Liver (tissue), 9 donors: ENCODE measurements around the gene RPS10. TPM values are rescaled to one million over a fixed set of nuclear protein-coding genes. Genes with fewer than 3 reads are reported as not detected.
A peak's percentile ranks its signal among the peaks of the same experiment; 100 is the strongest.

Source experiments
- DNase-seq: peaks from one replicate; pipeline ENCODE4 v3.0.0-alpha.2; 2017; ENCODE audit warnings: low spot score
- H3K27ac ChIP-seq, 2 donors: one replicate each; pipeline ENCODE4 v1.7.0; 2013; ENCODE audit warnings: inconsistent platforms in 2 of 2, low read length in 2 of 2, control low read depth in 1 of 2, low read depth in 1 of 2, mild to moderate bottlenecking in 1 of 2
- H3K27me3 ChIP-seq, 4 donors: one replicate each; pipeline versions ENCODE4 v1.6.1 to v1.7.0; 2013; ENCODE audit warnings: low read length in 3 of 4, inconsistent platforms in 1 of 4, mild to moderate bottlenecking in 1 of 4, moderate library complexity in 1 of 4; ENCODE audit not compliant: control insufficient read depth in 4 of 4, insufficient read depth in 4 of 4
- H3K36me3 ChIP-seq, 4 donors: one replicate each; pipeline versions ENCODE4 v1.6.1 to v1.7.0; 2013; ENCODE audit warnings: low read length in 3 of 4, mild to moderate bottlenecking in 3 of 4, low read depth in 1 of 4, moderate library complexity in 1 of 4; ENCODE audit not compliant: control insufficient read depth in 4 of 4, insufficient read depth in 3 of 4
- H3K4me1 ChIP-seq, 4 donors: one replicate each; pipeline versions ENCODE4 v1.6.1 to v1.7.0; 2013; ENCODE audit warnings: low read length in 3 of 4, mild to moderate bottlenecking in 3 of 4, moderate library complexity in 1 of 4; ENCODE audit not compliant: control insufficient read depth in 4 of 4, insufficient read depth in 4 of 4
- H3K4me3 ChIP-seq, 3 donors: one replicate each; pipeline versions ENCODE4 v1.6.1 to v1.7.0; 2013; ENCODE audit warnings: low read length in 3 of 3, control low read depth in 1 of 3, low read depth in 1 of 3, mild to moderate bottlenecking in 1 of 3
- H3K9ac ChIP-seq, 2 donors: one replicate each; pipeline ENCODE4 v1.7.0; 2013; ENCODE audit warnings: low read length in 2 of 2, mild to moderate bottlenecking in 2 of 2, moderate library complexity in 2 of 2, control low read depth in 1 of 2, low read depth in 1 of 2
- H3K9me3 ChIP-seq, 4 donors: one replicate each; pipeline versions ENCODE4 v1.6.1 to v1.7.0; 2013; ENCODE audit warnings: low read length in 3 of 4; ENCODE audit not compliant: control insufficient read depth in 4 of 4
- EGR1 ChIP-seq, 2 donors: IDR thresholded peaks; 2 replicates each; pipeline ENCODE4 v1.6.1; 2016 to 2018; ENCODE audit warnings: antibody characterized with exemption in 2 of 2, low read depth in 2 of 2
- FOXA1 ChIP-seq: IDR thresholded peaks from 2 replicates; pipeline ENCODE4 v1.6.1; 2016; ENCODE audit warnings: antibody characterized with exemption
- FOXA2 ChIP-seq: IDR thresholded peaks from 2 replicates; pipeline ENCODE4 v1.6.1; 2016; ENCODE audit warnings: antibody characterized with exemption
- GABPA ChIP-seq, 2 donors: IDR thresholded peaks in 1 of 2; conservative IDR thresholded peaks in 1 of 2; 2 replicates each; pipeline ENCODE4 v1.6.1; 2016; ENCODE audit warnings: antibody characterized with exemption in 2 of 2, mild to moderate bottlenecking in 1 of 2, moderate library complexity in 1 of 2
- HNF4A ChIP-seq, 2 donors: conservative IDR thresholded peaks; 2 replicates each; pipeline ENCODE4 v1.6.1; 2016; ENCODE audit warnings: antibody characterized with exemption in 2 of 2, mild to moderate bottlenecking in 2 of 2
- HNF4G ChIP-seq: IDR thresholded peaks from 2 replicates; pipeline ENCODE4 v1.6.1; 2016; ENCODE audit warnings: antibody characterized with exemption
- JUND ChIP-seq, 2 donors: IDR thresholded peaks; 2 replicates each; pipeline ENCODE4 v1.6.1; 2016; ENCODE audit warnings: antibody characterized with exemption in 2 of 2
- NR2F2 ChIP-seq: IDR thresholded peaks from 2 replicates; pipeline ENCODE4 v1.6.1; 2016; ENCODE audit warnings: antibody characterized with exemption
- RAD21 ChIP-seq, 2 donors: IDR thresholded peaks; 2 replicates each; pipeline ENCODE4 v1.6.1; 2016; ENCODE audit warnings: antibody characterized with exemption in 2 of 2, mild to moderate bottlenecking in 2 of 2
- RXRA ChIP-seq, 2 donors: IDR thresholded peaks; 2 replicates each; pipeline ENCODE4 v1.6.1; 2017 to 2018; ENCODE audit warnings: antibody characterized with exemption in 2 of 2, mild to moderate bottlenecking in 1 of 2
- SP1 ChIP-seq: IDR thresholded peaks from 2 replicates; pipeline ENCODE4 v1.6.1; 2018; ENCODE audit warnings: antibody characterized with exemption, mild to moderate bottlenecking
- TAF1 ChIP-seq: conservative IDR thresholded peaks from 2 replicates; pipeline ENCODE4 v1.6.1; 2016; ENCODE audit warnings: antibody characterized with exemption, mild to moderate bottlenecking
- YY1 ChIP-seq: IDR thresholded peaks from 2 replicates; pipeline ENCODE4 v1.6.1; 2016; ENCODE audit warnings: antibody characterized with exemption, mild to moderate bottlenecking
- WGBS: extraction: QIAGEN DNeasy Blood & Tissue Kit; methylation state at CpG from one replicate; pipeline ENCODE4 v1.1.7; 2013; 5-methylcytosine and 5-hydroxymethylcytosine counted together
- polyA plus RNA-seq, 2 donors: library from polyadenylated mRNA; stranded (reverse) in 1 of 2; unstranded in 1 of 2; fragments of 200-250 nt in 1 of 2; fragments of >200 nt in 1 of 2; fragmentation: Nextera tagmentation in 1 of 2; extraction: Ambion mirVana in 1 of 2; gene quantifications; one replicate each; pipeline versions ENCODE4 v1.2.1 to v1.2.3, GENCODE V29; 2013 to 2015
- total RNA-seq, 2 donors: library from RNA; depleted of rRNA; stranded (reverse); fragments of >200 nt; gene quantifications; one replicate each; pipeline ENCODE4 v1.2.3, GENCODE V29; 2014
- TF ChIP-seq, protein P1 (sequence below): IDR thresholded peaks from 2 replicates; pipeline ENCODE4 v1.6.1; 2016; ENCODE audit warnings: antibody characterized with exemption
- TF ChIP-seq, protein P2 (sequence below): IDR thresholded peaks from 2 replicates; pipeline ENCODE4 v1.6.1; 2016; ENCODE audit warnings: antibody characterized with exemption, mild to moderate bottlenecking
- TF ChIP-seq, protein P3 (sequence below): IDR thresholded peaks from 2 replicates; pipeline ENCODE4 v1.6.1; 2016; ENCODE audit warnings: antibody characterized with exemption
- TF ChIP-seq, protein P4 (sequence below): fragments of 150-350 bp; IDR thresholded peaks from 2 replicates; pipeline ENCODE4 v1.5.1; 2017; ENCODE audit warnings: improper control_type of control experiment, low read depth, low read length; ENCODE audit not compliant: missing input control
- TF ChIP-seq, protein P5 (sequence below): IDR thresholded peaks from 2 replicates; pipeline ENCODE4 v1.6.1; 2016; ENCODE audit warnings: antibody characterized with exemption
- donor health status: healthy.
- donor health status: healthy.
- donor health status: healthy.
- donor health status: healthy.
- donor health status: healthy.

The RPS10 gene
- total and polyA plus RNA-seq, 4 donors = 294 to 970 (median 832) TPM

DNA sequence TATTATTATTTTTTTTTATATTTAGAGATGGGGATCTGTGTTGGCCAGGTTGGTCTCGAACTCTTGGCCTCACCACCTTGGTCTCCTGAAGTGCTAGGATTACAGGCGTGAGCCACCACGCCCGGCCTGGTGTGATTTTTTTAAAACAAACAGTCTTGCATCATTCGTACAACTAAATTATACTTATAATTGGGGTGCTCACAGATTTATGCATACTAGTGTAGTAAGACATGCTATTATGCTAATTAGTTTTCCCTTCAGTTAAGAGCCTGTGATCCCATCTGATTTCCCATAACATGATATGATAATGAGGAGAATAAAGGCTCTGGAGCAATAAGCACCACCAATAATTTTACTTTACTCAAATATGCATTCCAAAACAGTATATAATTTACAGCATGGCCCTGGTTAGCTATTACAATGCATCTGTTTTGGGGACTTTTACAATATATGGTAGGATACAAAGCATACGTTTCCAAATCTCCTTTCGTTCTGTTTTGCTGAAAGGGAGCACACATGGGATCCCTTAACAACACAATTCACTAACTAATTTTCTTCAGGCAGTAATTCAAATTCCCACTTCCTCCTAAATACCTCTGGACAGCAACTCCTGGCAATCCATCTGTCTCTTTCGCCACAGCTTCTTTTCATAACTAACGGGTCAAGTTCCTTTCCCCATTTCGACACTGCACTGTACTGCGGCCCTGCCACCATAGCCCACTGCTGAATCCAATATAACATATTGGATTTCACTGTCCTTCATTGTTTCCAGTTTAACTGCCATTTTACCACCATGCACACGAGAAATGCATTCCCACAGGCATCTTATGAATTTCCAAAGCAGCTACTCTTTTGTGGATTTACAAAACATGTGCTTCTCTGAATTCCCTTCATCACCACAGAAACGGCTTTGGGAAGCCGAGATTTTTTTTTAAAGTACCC, 35.1 kb downstream of the RPS10 start:
- H3K4me1 ChIP-seq = peaks cover 7 to 33% (median 26%) of the 10 kb centered on the region in 4 donors
- WGBS = 28% methylated on average over 14 of the region's 14 CpGs

More for the DNA sequence above, 35.1 kb downstream of the RPS10 start:
- TF ChIP-seq GABPA (IDR thresholded peaks at IDR 0.05 in 1 of 2, conservative IDR thresholded peaks at IDR 0.05 in 1 of 2) (no peak), JUND (IDR thresholded peaks at IDR 0.05) (no peak), SP1 (peak; percentile 46), HNF4G (peak; percentile 73), RAD21 (IDR thresholded peaks at IDR 0.05) (peak; percentile 43 to 65), FOXA2 (no peak), FOXA1 (no peak), YY1 (peak; percentile 90), EGR1 (IDR thresholded peaks at IDR 0.05; ENCODE audit: low read depth in 2 of 2) (no peak), RXRA (IDR thresholded peaks at IDR 0.05) (peak; percentile 44 to 60), HNF4A (conservative IDR thresholded peaks at IDR 0.05) (peak; percentile 84 to 87), NR2F2 (no peak), TAF1 (no peak)
- TF ChIP-seq, protein P1, sequence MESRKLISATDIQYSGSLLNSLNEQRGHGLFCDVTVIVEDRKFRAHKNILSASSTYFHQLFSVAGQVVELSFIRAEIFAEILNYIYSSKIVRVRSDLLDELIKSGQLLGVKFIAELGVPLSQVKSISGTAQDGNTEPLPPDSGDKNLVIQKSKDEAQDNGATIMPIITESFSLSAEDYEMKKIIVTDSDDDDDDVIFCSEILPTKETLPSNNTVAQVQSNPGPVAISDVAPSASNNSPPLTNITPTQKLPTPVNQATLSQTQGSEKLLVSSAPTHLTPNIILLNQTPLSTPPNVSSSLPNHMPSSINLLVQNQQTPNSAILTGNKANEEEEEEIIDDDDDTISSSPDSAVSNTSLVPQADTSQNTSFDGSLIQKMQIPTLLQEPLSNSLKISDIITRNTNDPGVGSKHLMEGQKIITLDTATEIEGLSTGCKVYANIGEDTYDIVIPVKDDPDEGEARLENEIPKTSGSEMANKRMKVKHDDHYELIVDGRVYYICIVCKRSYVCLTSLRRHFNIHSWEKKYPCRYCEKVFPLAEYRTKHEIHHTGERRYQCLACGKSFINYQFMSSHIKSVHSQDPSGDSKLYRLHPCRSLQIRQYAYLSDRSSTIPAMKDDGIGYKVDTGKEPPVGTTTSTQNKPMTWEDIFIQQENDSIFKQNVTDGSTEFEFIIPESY = no peak
- TF ChIP-seq, protein P2, sequence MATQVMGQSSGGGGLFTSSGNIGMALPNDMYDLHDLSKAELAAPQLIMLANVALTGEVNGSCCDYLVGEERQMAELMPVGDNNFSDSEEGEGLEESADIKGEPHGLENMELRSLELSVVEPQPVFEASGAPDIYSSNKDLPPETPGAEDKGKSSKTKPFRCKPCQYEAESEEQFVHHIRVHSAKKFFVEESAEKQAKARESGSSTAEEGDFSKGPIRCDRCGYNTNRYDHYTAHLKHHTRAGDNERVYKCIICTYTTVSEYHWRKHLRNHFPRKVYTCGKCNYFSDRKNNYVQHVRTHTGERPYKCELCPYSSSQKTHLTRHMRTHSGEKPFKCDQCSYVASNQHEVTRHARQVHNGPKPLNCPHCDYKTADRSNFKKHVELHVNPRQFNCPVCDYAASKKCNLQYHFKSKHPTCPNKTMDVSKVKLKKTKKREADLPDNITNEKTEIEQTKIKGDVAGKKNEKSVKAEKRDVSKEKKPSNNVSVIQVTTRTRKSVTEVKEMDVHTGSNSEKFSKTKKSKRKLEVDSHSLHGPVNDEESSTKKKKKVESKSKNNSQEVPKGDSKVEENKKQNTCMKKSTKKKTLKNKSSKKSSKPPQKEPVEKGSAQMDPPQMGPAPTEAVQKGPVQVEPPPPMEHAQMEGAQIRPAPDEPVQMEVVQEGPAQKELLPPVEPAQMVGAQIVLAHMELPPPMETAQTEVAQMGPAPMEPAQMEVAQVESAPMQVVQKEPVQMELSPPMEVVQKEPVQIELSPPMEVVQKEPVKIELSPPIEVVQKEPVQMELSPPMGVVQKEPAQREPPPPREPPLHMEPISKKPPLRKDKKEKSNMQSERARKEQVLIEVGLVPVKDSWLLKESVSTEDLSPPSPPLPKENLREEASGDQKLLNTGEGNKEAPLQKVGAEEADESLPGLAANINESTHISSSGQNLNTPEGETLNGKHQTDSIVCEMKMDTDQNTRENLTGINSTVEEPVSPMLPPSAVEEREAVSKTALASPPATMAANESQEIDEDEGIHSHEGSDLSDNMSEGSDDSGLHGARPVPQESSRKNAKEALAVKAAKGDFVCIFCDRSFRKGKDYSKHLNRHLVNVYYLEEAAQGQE = peak; percentile 97
- TF ChIP-seq, protein P3, sequence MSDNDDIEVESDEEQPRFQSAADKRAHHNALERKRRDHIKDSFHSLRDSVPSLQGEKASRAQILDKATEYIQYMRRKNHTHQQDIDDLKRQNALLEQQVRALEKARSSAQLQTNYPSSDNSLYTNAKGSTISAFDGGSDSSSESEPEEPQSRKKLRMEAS = peak; percentile 47
- TF ChIP-seq, protein P4, sequence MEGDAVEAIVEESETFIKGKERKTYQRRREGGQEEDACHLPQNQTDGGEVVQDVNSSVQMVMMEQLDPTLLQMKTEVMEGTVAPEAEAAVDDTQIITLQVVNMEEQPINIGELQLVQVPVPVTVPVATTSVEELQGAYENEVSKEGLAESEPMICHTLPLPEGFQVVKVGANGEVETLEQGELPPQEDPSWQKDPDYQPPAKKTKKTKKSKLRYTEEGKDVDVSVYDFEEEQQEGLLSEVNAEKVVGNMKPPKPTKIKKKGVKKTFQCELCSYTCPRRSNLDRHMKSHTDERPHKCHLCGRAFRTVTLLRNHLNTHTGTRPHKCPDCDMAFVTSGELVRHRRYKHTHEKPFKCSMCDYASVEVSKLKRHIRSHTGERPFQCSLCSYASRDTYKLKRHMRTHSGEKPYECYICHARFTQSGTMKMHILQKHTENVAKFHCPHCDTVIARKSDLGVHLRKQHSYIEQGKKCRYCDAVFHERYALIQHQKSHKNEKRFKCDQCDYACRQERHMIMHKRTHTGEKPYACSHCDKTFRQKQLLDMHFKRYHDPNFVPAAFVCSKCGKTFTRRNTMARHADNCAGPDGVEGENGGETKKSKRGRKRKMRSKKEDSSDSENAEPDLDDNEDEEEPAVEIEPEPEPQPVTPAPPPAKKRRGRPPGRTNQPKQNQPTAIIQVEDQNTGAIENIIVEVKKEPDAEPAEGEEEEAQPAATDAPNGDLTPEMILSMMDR = no peak
- TF ChIP-seq, protein P5, sequence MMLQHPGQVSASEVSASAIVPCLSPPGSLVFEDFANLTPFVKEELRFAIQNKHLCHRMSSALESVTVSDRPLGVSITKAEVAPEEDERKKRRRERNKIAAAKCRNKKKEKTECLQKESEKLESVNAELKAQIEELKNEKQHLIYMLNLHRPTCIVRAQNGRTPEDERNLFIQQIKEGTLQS = peak; percentile 24
- H3K27ac ChIP-seq = peak overlapping the region; percentile 84 to 94
- H3K9ac ChIP-seq = peak overlapping the region; percentile 77 to 91
- peak overlapping the region; percentile 70 to 89 (median 77) for H3K4me3 ChIP-seq
- DNase-seq = no peak
- H3K36me3 ChIP-seq = no peaks in the 10 kb centered on the region
- H3K27me3 ChIP-seq = no peaks in the 10 kb centered on the region
- no peaks in the 10 kb centered on the region for H3K9me3 ChIP-seq
